LNCaP clone FGC (cell line): ENCODE results near the gene KIAA1217.

ENCODE experiments used
- DNase-seq: peaks from one replicate; pipeline ENCODE4 v3.0.0-alpha.2; 2011; ENCODE audit warnings: low read depth
- H3K4me3 ChIP-seq: 2 replicates; pipeline ENCODE4 v1.5.1; 2011; ENCODE audit warnings: mild to moderate bottlenecking, low read depth, low read length, control low read depth
- CTCF ChIP-seq: IDR thresholded peaks from 2 replicates; pipeline ENCODE4 v1.5.1; 2012; ENCODE audit warnings: mild to moderate bottlenecking; ENCODE audit not compliant: control insufficient read depth, insufficient read depth; ENCODE audit errors: extremely low read depth

The KIAA1217 gene

GRCh38 chr10:24494236-24494635 lies 285.3 kb downstream of the KIAA1217 start:
- TF ChIP-seq CTCF: no peak
- H3K4me3 ChIP-seq: peak overlapping the region; percentile 21
- peak; percentile 98 for DNase-seq

- no peak for DNase-seq
- no peak for TF ChIP-seq CTCF
- peak overlapping the region; percentile 21 for H3K4me3 ChIP-seq
These were observed 285.8 kb downstream of the KIAA1217 start for GRCh38 chr10:24494777-24495176.

- no peak for TF ChIP-seq CTCF
- H3K4me3 ChIP-seq: no peak overlapping the region
- DNase-seq: no peak
These were observed 286.9 kb downstream of the KIAA1217 start for GRCh38 chr10:24495666-24496460.

- no peak overlapping the region for H3K4me3 ChIP-seq
- no peak for DNase-seq
- TF ChIP-seq CTCF: no peak
These were observed 288.0 kb downstream of the KIAA1217 start for GRCh38 chr10:24496906-24497305.

GRCh38 chr10:24501056-24501711 lies 292.2 kb downstream of the KIAA1217 start:
- DNase-seq: no peak
- TF ChIP-seq CTCF: no peak
- no peak overlapping the region for H3K4me3 ChIP-seq

- no peak for TF ChIP-seq CTCF
- H3K4me3 ChIP-seq: no peak overlapping the region
- DNase-seq: no peak
These were observed 293.1 kb downstream of the KIAA1217 start for GRCh38 chr10:24502006-24502405.

- H3K4me3 ChIP-seq: no peak overlapping the region
- no peak for TF ChIP-seq CTCF
- DNase-seq: no peak
These were observed 294.0 kb downstream of the KIAA1217 start for GRCh38 chr10:24502801-24503460.
